Activated naive CD4-positive, alpha-beta T cell treated with anti-CD3 and anti-CD28 coated beads, Interleukin-2, amount 50 U/mL, for 72 hours (primary cell): Measurements from ENCODE around the gene MBD3L2. TPM values are rescaled to one million over a fixed set of nuclear protein-coding genes. Genes with fewer than 3 reads are reported as not detected.

Experiments used
- ATAC-seq, 2 donors: fragments of 150-1000 bp; cut with Tn5 transposase; 2 replicates each; pipeline ENCODE4 v1.10.0; 2021; ENCODE audit warnings: mild to moderate bottlenecking in 2 of 2, moderate library complexity in 2 of 2
- DNase-seq, 2 donors: peaks; one replicate each; pipeline ENCODE4 v3.0.0; 2021 to 2022; ENCODE audit warnings: low spot score in 2 of 2
- H3K27ac Mint-ChIP-seq, 2 donors: one replicate each; pipeline ENCODE4 v1.8.0; 2022; ENCODE audit warnings: mild to moderate bottlenecking in 2 of 2, mixed read lengths in 2 of 2
- H3K36me3 Mint-ChIP-seq, 2 donors: one replicate each; pipeline ENCODE4 v1.8.0; 2022; ENCODE audit warnings: mixed read lengths in 2 of 2
- H3K9me3 Mint-ChIP-seq, 2 donors: one replicate each; pipeline ENCODE4 v1.8.0; 2022; ENCODE audit warnings: mixed read lengths in 2 of 2
- total RNA-seq, 2 donors: library from RNA; stranded (reverse); gene quantifications; one replicate each; pipeline ENCODE4 v1.2.3, GENCODE V29; 2022

Gene MBD3L2
- total RNA-seq, 2 donors from 2014 or later: not detected

- Mint-ChIP-seq H3K36me3 (peaks cover 79 to 93% of the 10 kb centered on the region in 2 donors), H3K9me3 (peaks cover 45 to 49% of the 10 kb centered on the region in 2 donors), H3K27ac (peak overlapping the region; percentile 28 to 76)
- no peak for DNase-seq
- ATAC-seq: no peak
Observed at GRCh38 chr19:7083076-7083956, 34.2 kb downstream of the MBD3L2 start.

GRCh38 chr19:7088999-7089398 is 39.9 kb downstream of the MBD3L2 start:
- DNase-seq (no peak), ATAC-seq (no peak)
- H3K27ac Mint-ChIP-seq: no peak overlapping the region
- peaks cover 30 to 38% of the 10 kb centered on the region in 2 donors for H3K9me3 Mint-ChIP-seq
- H3K36me3 Mint-ChIP-seq: peaks cover 55 to 65% of the 10 kb centered on the region in 2 donors

- H3K36me3 Mint-ChIP-seq: peaks cover 25 to 39% of the 10 kb centered on the region in 2 donors
- DNase-seq (no peak), ATAC-seq (no peak)
- H3K27ac Mint-ChIP-seq: peak overlapping the region; percentile 32 to 96
- peaks cover 21 to 31% of the 10 kb centered on the region in 2 donors for H3K9me3 Mint-ChIP-seq
Observed at GRCh38 chr19:7098096-7098495, 49.0 kb downstream of the MBD3L2 start.

GRCh38 chr19:7098701-7099596 is 49.8 kb downstream of the MBD3L2 start:
- DNase-seq (peak; percentile 88 to 90), ATAC-seq (peak; percentile 84 to 88)
- Mint-ChIP-seq H3K36me3 (peaks cover 25 to 39% of the 10 kb centered on the region in 2 donors), H3K27ac (peak overlapping the region; percentile 95 to 96), H3K9me3 (peaks cover 17 to 31% of the 10 kb centered on the region in 2 donors)

GRCh38 chr19:7099597-7099921 is 50.4 kb downstream of the MBD3L2 start:
- peaks cover 17 to 31% of the 10 kb centered on the region in 2 donors for H3K9me3 Mint-ChIP-seq
- ATAC-seq: no peak
- DNase-seq: peak in 1 of 2 donors; percentile 83
- H3K36me3 Mint-ChIP-seq: peaks cover 24 to 38% of the 10 kb centered on the region in 2 donors
- peak overlapping the region; percentile 95 to 96 for H3K27ac Mint-ChIP-seq

Other genes starting within 250 kb of the MBD3L2 start
- 10 to 100 TPM; 12.1 to 16.1 TPM for gene ADGRE1, start 161.7 kb upstream of the MBD3L2 start, total RNA-seq
- not detected for gene MBD3L2B, start 27.9 kb upstream of the MBD3L2 start, total RNA-seq
- gene MBD3L5, start 18.7 kb upstream of the MBD3L2 start, total RNA-seq: not detected
- gene MBD3L4, start 9.1 kb upstream of the MBD3L2 start, total RNA-seq: not detected
- not detected for gene MBD3L3, start 9.4 kb downstream of the MBD3L2 start, total RNA-seq
- 1 to 10 TPM; 7.9 to 8.3 TPM for gene ZNF557, start 20.4 kb downstream of the MBD3L2 start, total RNA-seq
- gene INSR, start 245.1 kb downstream of the MBD3L2 start, total RNA-seq: 1 to 10 TPM; 3.6 TPM